ENCODE data around the gene CELSR1.
"Not testable (repeated sequence)": the region's sequence is repeated elsewhere in the genome, so short reads cannot be mapped to it uniquely, and the experiment has no call there.

CELSR1 gene

GRCh38 chr22:46484861-46485595, 52.4 kb downstream of the CELSR1 start:
- no peak for DNase-seq (ENCODE audit: low read depth in 2 of 3, low spot score in 1 of 3)

- DNase-seq (ENCODE audit: low read depth in 2 of 3, low spot score in 1 of 3) = no peak
Measured at GRCh38 chr22:46484156-46484860, 53.1 kb downstream of the CELSR1 start.

GRCh38 chr22:46483353-46483752, 54.1 kb downstream of the CELSR1 start:
- DNase-seq (ENCODE audit: low read depth in 2 of 3, low spot score in 1 of 3) = peak in 1 of 3 donors; percentile 2

- DNase-seq (ENCODE audit: low read depth in 2 of 3, low spot score in 1 of 3) = no peak
Measured at GRCh38 chr22:46482056-46482675, 55.3 kb downstream of the CELSR1 start.

- DNase-seq (ENCODE audit: low read depth in 2 of 3, low spot score in 1 of 3) = no peak
Measured at GRCh38 chr22:46481386-46481785, 56.0 kb downstream of the CELSR1 start.

- DNase-seq (ENCODE audit: low read depth in 2 of 3, low spot score in 1 of 3) = no peak
Measured at GRCh38 chr22:46480396-46480795, 57.0 kb downstream of the CELSR1 start.

- no peak for DNase-seq (ENCODE audit: low read depth in 2 of 3, low spot score in 1 of 3)
Measured at GRCh38 chr22:46479046-46479445, 58.4 kb downstream of the CELSR1 start.

GRCh38 chr22:46478083-46478551, 59.3 kb downstream of the CELSR1 start:
- DNase-seq (ENCODE audit: low read depth in 2 of 3, low spot score in 1 of 3) = no peak

GRCh38 chr22:46476547-46476941, 60.9 kb downstream of the CELSR1 start:
- DNase-seq (ENCODE audit: low read depth in 2 of 3, low spot score in 1 of 3) = peak in 1 of 3 donors; percentile 16

- no peak for DNase-seq (ENCODE audit: low read depth in 2 of 3, low spot score in 1 of 3)
Measured at GRCh38 chr22:46473896-46474557, 63.4 kb downstream of the CELSR1 start.

GRCh38 chr22:46473021-46473779, 64.2 kb downstream of the CELSR1 start:
- no peak for DNase-seq (ENCODE audit: low read depth in 2 of 3, low spot score in 1 of 3)

GRCh38 chr22:46472722-46473016, 64.8 kb downstream of the CELSR1 start:
- DNase-seq (ENCODE audit: low read depth in 2 of 3, low spot score in 1 of 3) = no peak

- DNase-seq (ENCODE audit: low read depth in 2 of 3, low spot score in 1 of 3) = no peak
Measured at GRCh38 chr22:46471901-46472721, 65.3 kb downstream of the CELSR1 start.

- DNase-seq (ENCODE audit: low read depth in 2 of 3, low spot score in 1 of 3) = not testable (repeated sequence)
Measured at GRCh38 chr22:46471330-46471729, 66.1 kb downstream of the CELSR1 start.

GRCh38 chr22:46469711-46470110, 67.7 kb downstream of the CELSR1 start:
- DNase-seq (ENCODE audit: low read depth in 2 of 3, low spot score in 1 of 3) = no peak

- DNase-seq (ENCODE audit: low read depth in 2 of 3, low spot score in 1 of 3) = no peak
Measured at GRCh38 chr22:46467006-46467405, 70.4 kb downstream of the CELSR1 start.

- DNase-seq (ENCODE audit: low read depth in 2 of 3, low spot score in 1 of 3) = no peak
Measured at GRCh38 chr22:46466255-46466676, 71.2 kb downstream of the CELSR1 start.

- no peak for DNase-seq (ENCODE audit: low read depth in 2 of 3, low spot score in 1 of 3)
Measured at GRCh38 chr22:46465793-46466192, 71.6 kb downstream of the CELSR1 start.

GRCh38 chr22:46465345-46465720, 72.1 kb downstream of the CELSR1 start:
- DNase-seq (ENCODE audit: low read depth in 2 of 3, low spot score in 1 of 3) = no peak

- DNase-seq (ENCODE audit: low read depth in 2 of 3, low spot score in 1 of 3) = no peak
Measured at GRCh38 chr22:46464701-46465344, 72.6 kb downstream of the CELSR1 start.

Data from stimulated activated CD4-positive, alpha-beta T cell treated with anti-CD3 and anti-CD28 coated beads, Interleukin-12 subunit alpha, Interleukin-12 subunit beta, amount 100 ng/mL, for 48 hours (primary cell).